Measurements from ENCODE around the gene MAGEL2.
A peak's percentile ranks its signal among the peaks of the same experiment; 100 is the strongest.

MAGEL2 gene

DNA sequence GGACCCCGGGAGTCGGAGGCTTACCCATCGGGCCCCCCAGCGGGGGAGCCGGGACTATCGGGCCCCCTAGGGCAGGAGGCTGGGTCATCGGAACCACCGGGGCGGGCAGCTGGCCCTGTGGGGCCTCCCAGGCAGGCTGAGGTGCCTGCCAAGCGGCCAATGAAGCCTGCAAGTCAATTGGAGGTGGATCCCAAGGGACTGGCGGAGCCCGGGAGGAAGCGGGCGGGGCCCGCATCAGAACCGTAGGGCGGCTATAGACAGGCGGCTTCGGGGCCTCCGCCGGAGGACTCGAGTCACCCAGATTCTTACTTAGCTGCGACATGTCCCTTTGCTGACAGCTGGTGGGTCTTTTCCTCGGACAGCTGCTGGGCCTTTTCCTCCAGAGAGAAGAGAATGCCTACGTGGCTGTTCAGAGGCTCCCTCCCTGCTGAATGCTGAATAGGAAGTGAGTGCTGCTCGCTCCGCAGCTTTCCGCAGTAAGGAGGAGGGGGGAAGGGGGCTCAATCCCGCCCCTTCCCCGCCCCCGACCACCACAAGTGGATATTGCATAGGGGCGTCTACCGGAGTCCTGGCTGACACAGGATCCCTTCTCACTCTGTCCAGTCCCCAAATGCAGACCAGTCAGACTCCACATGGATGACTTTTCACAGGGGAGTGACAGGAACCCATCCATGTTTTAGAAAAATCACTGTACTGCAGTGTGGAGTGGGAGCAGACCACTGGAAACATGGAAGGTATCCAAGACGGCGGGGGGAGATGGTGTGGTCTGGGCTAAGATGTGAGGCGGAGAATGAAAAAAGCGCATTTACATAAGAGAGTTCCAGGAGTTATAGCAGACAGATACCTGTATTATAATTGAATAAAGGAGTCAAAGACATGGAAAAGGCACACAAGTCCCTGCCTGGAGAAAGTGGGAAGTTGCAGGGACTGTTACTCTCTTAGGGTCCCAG lies at the start of gene MAGEL2:
Gene MAGEL2 (minus strand): TSS at position 447 of the 950 bp plus-strand sequence. CDS start 125 bp downstream, at position 322.
- FAIRE-seq (no peak), DNase-seq (ENCODE audit: insufficient read length, low spot score) (no peak)

DNA sequence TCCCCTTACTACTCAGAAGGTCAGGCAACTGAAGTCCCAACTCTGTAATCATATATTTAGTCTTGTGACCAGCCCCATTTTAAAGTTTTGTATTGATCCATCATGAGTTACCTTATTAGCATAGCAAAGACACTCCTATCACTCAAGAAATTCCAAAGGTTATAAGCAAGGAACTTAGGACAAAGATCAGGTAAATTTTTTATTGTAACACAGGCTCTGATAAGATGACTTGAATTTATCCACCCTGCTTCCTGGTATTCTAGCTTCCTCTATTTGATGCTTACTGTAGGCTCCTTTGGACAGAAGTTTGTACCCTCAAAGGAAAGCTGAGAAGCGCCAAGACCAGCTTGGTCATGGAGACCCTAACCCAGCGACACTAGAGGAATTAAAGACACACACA lies 47.6 kb upstream of the MAGEL2 start:
- no peak for DNase-seq (ENCODE audit: insufficient read length, low spot score)
- FAIRE-seq, result no peak

DNA sequence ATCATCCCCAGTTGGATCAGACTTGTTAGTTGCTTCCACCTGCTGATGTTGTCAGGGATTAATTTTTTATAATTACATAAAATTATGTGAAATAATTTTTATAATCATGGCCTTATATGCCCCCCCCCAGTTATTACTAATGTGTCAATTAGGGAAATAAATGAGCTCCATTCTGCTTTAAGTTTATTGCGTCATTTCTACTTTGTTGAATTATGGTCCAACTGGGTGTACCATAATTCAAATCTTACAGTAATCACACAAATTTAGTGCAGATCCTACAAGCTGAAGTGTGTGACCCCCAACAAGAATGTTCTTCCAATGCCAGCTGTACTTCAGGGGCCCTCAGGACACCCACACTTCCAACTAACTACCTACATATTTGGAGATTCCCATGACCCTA lies 46.9 kb upstream of the MAGEL2 start:
- FAIRE-seq (no peak), DNase-seq (ENCODE audit: insufficient read length, low spot score) (no peak)

DNA sequence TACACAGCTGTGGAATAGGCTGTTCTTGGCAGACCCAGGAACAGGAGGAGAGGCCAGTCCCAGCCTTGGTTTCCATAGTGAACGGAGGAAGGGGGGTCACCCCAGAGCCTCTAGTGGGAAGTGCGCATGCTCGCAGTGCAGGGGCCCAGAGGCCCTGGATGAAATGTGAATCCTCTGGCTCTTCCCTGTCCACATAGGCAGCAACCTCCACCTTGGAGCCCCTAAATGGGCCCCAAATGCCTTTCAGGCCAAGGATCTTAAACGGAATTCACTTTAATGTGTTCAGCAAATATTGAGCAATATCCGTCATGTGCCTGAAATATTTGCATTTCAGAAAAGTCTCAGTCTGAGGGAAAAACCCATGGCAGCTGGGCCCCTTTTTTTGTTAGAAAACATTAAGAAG lies 42.8 kb upstream of the MAGEL2 start:
- DNase-seq (ENCODE audit: insufficient read length, low spot score) (no peak), FAIRE-seq (no peak)

DNA sequence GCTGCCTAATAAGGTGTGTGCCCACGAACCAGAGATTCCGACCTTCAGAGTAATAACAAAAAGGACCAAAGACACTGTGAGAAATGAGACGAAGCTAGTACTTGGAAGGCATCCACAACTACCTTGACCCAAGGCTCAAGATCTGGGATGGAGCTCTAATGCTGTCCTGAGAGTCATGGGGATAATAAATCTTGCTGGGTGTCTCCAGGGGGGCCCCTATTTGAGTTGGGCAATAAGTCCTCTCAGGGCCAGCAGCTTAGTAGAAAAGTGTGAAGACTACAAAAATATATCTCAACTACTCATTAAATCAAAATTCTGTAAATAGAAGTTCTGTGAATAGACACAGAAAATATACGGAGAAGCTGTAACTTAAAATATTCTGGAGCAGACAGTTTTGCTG lies 42.3 kb upstream of the MAGEL2 start:
- FAIRE-seq (no peak), DNase-seq (ENCODE audit: insufficient read length, low spot score) (no peak)

DNA sequence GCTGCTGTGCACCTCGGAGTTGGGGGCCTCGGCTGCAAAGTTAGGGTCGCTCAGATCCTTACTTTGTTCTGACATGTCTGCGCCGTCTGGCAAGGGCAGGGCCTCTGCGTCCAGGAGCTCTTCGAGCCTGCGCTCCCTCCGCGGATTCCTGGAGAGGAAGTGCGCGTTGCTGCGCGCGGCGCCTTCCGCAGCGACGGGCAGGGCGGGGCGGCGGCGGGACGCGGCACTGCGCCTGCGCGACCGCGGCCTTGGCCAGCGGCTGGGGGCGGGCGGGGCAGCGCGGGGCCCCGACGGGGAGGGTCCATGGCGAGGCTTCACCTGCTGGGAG lies 39.4 kb upstream of the MAGEL2 start, which contains the start of gene NDN:
Gene NDN (minus strand): TSS at position 163 of the 328 bp plus-strand sequence. CDS start 88 bp downstream, at position 75.
- DNase-seq (ENCODE audit: insufficient read length, low spot score), result no peak
- FAIRE-seq, result no peak

DNA sequence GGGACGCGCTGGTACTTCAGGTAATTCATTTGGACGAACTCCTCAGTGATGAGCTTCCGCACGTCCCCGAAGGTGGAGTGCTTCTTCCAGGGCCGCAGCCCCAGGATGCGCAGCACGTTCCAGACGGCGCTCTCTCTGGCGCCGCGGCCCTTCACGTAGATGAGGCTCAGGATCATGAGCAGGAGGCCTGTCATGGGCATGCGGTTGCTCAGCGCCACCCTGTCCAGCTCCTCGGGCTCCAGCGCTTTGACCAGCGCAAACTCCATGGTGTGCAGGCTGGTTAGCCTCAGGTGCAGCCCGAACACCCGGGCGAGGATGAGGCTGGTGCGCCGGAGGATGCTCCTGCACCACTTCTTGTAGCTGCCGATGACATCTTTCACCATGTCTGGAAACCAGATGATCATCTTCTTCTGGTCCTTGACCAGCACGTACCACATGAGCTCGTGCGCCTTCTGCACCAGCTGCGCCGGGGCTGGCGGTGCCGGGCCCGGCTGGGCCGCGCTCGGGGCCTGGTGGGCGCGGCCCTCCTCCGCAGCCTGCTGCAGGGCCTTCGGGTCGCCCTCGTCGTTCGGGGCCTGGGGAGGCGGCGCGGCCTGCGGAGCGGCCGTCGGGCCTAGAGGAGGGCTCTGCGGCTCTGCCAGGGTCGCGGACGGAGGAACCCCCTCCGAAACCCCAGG lies 38.9 kb upstream of the MAGEL2 start:
- DNase-seq (ENCODE audit: insufficient read length, low spot score) (no peak), FAIRE-seq (no peak)

DNA sequence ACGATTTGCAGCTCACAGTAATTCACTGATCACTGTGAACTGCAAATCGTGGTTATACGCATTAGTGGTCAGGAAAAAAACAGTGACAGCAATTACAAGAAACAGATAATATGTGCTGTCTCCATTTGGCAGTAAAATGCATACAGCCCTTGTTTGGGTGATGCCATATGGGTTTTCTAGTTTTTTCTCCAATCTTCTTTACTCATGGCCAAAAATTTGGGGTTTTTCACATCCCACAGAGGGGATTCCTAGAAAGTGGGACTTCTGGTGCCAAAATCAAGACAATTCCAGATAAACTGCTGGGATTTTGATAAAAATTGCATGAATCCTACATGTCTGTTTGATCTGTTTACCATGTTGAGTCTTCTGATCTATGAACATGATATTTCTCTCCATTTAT lies 23.8 kb upstream of the MAGEL2 start:
- DNase-seq (ENCODE audit: insufficient read length, low spot score) (no peak), FAIRE-seq (no peak)

DNA sequence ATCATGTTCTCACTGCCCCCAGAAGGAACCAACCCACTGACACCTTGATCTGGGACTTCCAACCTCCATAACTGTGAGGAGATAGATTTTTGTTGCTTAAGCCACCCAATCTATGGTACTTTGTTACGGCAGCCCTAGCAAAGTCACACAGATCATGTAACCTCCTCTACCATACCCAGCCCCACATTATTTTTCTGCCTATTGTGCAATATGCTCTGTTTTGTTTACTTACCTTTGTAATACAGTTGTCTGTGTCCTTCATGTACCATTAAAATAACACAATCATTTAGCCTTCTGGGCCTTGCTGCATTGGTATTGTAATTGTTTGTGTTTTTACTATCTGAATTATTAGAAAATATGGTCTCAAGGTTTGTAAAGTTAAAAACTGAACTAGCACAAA lies 23.3 kb upstream of the MAGEL2 start:
- FAIRE-seq (no peak), DNase-seq (ENCODE audit: insufficient read length, low spot score) (no peak)

DNA sequence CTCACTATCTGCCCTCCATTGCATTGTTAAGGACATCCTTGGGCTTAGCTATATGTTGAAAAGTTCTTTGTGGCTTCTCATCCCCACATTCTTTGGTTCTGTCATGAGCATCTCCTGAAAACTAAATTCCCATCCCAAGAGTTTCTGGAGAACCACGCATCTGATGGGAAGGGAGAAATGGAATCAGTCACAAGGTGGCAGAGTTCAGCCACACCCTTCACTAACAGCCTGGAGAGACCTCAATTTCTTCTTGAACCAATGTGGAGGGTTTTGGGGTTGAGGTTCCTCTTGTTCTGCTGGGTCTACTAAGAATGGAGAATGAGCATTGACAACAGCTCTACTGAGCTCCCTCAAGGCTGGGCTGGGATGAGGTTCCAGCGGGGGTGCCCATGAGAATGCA lies 15.6 kb upstream of the MAGEL2 start:
- DNase-seq (ENCODE audit: insufficient read length, low spot score) (no peak), FAIRE-seq (no peak)

DNA sequence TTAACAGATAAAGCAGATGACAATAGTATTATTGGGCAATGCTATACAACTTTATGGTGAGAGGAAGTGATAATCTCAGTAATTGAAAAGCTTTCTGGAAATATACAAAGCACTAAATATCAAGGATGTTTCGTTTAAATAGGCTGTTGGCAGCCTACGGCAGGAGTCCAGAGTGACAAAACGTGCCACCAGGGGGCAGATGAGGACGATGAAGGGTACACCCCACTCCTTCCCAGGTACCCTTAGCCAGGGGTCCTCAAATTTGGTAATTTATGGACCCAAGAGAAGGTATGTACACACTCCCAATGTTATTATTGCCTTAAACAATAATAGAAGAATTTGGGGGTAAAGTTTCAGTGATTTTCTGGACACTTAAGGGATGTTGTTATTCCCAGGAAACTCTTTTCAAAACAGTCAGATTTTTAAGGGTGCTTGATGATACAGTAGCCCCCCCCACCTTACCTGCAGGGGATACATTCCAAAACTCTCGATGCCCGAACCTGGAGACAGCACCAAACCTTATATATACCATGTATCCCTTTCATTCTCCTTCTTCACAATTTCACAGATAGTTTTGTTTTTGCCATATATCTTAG lies 1.4 kb upstream of the MAGEL2 start:
- no peak for FAIRE-seq
- no peak for DNase-seq (ENCODE audit: insufficient read length, low spot score)

DNA sequence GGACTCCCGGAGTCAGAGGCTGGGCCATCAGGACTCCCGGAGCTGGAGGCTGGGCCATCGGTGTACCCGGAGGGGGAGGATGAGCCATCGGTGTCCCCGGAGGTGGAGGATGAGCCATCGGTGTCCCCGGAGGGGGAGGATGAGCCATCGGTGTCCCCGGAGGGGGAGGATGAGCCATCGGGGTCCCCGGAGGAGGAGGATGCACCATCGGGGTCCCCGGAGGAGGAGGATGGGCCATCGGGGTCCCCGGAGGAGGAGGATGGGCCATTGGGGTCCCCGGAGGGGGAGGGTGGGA lies 719 bp downstream of the MAGEL2 start:
- FAIRE-seq, result no peak
- no peak for DNase-seq (ENCODE audit: insufficient read length, low spot score)

DNA sequence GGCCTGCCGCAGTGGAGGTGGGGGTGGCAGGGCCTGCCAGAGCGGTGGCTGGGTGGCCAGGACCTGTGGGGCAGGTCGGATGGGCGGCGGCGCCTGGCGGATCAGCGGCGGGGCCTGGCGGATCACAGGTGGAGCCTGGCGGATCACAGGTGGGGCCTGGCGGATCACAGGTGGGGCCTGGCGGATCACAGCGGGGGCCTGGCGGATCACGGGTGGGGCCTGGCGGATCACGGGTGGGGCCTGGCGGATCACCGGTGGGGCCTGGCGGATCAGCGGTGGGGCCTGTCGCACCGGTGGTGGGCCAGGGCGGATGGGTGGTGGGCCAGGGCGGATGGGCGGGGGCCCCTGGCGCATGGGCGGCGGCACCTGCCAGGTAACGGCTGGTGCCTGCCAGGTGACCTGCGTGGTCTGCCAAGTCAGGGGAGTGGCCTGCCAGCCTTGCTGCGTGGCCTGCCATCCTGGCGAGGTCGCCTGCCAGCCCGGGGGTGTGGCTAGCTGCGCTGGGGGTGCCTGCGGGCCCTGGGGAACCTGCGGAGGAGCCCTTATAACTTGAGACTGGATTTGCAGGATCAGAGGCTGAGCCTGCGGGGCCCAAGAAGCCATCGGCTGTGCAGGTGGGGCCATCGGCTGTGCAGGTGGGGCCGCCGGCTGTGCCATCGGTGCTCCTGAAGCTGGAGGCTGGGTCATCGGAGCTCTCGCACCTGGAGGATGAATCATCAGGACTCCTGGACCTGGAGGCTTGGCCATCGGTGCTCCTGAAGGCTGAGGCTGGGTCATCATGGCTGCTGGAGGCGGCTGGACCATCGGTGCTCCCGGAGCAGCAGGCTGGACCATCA lies 1.3 kb downstream of the MAGEL2 start:
- FAIRE-seq (no peak), DNase-seq (ENCODE audit: insufficient read length, low spot score) (no peak)

DNA sequence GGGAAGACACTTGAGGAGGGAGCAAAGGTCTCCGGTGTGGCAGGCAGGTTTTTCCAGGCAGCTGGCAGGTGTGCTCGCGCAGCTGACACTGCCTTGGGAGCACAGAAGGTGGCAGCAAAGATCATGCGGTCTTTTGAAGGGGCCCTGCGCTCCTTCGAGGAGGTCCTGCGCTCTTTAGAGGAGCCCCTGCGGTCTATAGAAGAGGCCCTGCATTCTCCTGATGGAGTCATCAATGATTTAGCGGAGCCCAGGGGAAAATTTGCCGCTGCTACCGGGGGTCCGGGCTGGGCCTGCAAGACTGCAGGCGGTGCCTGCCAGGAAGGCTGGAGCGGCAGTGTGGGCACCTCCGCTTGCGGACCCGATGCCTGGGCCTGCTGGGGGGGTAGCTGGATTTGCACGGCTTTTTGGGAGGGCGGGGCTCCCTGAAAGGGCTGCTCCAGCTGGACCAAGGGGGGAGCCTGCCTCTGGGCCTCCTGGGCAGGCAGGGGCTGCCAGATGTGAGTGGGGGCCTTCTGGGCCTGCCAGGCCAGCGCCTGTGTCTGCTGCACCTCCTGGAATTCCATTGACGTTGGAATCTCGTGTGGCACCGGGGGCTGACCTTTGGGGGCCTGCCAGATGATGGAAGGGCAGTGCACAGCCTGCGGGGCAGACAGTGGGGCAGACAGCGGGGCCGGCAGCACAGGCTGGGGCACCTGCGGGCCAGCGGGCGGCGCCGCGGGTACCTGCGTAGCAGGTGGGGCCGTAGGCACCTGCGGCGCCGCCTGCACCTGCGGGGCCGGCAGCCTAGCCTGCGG lies 2.1 kb downstream of the MAGEL2 start:
- no peak for DNase-seq (ENCODE audit: insufficient read length, low spot score)
- no peak for FAIRE-seq

DNA sequence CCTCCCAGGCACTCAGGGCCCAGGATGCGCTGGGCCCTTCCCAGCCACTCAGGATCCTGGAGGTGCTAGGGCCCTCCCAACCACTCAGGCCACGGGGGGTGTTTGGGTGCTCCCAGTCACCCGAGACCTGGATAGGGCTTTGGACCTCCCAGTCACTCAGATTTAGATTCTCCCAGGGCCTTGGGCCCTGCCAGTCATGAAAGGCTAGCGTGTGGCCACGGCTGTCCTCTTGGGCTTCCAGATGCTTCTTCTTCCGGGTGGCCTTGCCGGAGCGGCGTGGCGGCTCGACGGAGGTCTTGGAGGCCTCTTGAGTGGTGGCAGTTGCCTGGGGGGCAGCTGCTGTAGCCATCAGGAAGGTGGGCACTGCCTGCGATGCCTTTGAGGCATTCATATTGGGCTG lies 2.8 kb downstream of the MAGEL2 start:
- DNase-seq (ENCODE audit: insufficient read length, low spot score) (no peak), FAIRE-seq (no peak)

DNA sequence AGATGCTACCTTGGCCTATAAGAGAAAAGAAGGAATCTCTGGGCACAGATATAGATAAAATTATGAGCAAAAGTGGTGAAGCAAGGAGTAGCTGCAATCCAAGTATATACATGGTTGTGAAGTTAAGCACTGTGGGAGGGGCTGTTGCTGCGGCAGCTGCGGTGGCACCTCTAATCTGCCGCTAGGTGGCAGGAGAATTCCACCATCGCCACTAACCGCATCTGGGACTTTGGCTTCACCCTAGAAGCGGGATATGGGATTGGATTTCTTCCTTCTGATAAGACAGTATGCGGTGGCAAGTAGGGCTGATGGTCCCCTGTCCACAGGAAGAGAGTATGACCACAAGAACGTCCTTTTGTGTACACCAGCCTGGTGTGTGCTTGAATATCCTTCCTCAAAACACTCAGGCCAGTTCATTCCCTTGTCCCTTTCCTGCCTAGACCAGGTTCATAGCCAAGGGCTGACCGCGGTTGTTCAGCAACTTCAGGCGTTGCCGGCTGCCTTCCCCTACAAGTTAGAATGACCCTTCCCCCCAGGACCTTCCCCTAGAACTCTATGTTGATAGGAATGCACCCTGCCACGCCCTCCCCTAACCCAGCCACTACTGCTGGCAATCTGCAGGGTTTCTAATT lies 5.1 kb downstream of the MAGEL2 start:
- DNase-seq (ENCODE audit: insufficient read length, low spot score) (peak; percentile 3), FAIRE-seq (no peak)

DNA sequence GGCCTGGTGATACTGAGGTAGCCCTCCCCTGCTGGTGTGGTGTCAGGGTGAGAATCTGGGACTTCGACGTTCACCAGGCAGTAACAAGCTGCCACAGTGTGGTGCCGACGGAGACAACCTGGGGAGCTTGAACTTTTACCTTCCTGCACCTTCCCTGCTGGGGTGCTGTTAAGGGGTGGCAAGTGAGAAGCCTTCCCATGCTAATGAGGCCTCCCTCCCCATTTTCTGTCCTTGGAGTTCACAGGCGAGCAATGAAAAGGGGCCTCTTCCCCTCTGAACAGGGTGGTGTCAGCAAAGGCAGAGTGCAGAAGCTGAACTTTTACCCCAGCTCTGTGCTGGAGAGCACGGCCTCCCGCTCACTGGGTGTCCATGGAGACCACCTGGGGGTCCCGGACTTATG lies 13.5 kb downstream of the MAGEL2 start:
- FAIRE-seq (no peak), DNase-seq (ENCODE audit: insufficient read length, low spot score) (no peak)

DNA sequence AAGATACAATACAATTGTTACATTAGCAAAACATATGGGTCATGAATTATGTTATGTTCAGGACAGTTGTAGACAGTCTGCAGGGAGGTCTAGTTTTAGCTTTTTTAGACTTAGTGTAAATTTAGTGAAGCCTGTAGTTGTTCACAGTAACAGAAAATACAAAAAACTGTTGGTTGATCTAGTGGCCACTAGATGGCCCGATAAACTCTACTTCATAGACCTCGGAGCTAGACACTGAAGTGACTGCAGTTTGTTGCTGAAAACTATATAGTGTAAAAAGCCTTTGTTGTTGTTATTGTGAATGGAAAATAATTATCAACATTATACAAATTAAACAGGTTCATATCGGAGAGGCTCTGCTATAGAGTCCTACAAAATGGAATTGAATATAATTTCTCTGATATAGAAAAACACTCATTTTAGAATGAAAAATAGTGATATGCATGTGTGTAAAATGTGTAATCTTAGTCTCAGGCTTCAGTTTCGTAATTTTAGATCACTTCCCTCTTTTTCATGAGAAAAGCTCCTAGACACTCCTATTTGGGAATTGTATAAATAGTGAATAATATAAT lies 18.3 kb downstream of the MAGEL2 start:
- DNase-seq (ENCODE audit: insufficient read length, low spot score) (no peak), FAIRE-seq (no peak)

DNA sequence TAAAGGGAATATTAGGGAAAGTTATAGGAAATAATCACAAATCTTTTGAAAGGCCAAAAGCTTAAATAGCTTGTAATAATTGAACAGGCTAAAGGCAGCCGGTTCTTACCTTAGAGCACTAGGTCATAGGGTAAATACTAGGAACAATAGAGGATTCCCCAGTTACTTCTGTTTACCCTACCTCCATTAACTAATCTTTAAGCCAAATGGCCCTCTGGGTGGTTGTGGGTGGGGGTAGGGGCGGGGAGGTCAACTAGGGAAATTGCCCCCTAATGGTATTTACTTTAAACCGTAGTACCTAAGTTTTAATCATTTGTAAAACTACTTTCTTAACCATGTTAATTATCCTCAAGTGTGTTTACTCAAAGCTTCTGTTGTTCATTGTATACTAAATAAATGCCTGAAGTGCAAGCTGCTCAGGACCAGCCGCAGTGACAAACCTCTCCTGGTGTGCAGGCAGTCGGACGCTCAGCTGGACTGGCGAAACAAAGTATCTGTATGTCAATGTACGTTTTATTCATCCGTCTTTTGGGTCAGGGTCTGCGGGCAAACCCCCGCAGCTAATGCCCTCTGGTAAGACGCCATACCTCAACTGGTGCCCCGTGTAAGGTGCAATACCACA lies 18.9 kb downstream of the MAGEL2 start:
- DNase-seq (ENCODE audit: insufficient read length, low spot score) (no peak), FAIRE-seq (no peak)
